Measurements from ENCODE around the gene FABP6.

FABP6 gene

DNA sequence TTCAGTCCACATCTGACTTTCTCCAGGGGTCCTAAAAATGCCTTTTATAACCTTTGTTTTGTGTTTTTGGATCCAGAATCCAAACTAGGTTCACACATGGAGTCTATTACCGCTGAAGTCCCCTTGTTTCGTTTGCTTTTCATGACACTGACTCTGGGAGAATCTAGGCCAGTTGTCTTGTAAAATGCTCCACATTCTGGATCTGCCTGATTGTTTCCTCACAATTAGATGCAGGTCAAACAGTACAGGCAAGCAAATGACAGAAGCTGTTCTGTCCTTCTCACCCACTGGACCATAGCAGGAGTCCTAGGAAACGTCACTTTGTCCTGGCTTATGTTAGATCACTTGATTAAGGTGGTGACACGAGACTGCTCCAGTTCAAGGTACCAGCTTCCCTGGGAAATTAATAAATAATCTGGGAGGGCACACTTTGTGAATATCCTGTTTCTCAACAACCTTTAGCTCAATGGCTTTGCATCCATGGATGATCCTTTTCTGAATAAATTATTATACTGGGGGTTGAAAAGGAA, 34.1 kb downstream of the FABP6 start:
- DNase-seq: no peak

DNA sequence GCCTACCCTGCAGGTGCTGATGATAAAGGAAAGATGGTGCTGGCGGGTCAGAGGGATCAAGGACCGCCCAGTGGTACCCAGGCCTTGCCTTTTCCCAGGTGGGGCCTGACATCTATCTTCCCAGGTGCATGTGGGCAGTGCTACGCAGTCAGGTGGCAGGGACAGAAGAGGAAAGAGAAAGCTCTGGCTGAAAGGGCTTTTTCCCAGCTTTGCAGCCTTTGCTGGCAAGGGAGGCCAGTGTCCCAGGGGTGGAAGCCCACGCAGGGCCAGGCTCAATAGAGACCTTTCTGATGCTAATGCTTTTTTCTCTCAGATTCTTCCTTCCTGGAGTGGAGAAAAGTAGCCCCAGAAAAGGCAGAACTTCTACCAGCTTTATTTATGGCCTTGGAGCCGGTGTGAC, 36.7 kb downstream of the FABP6 start:
- no peak for DNase-seq

DNA sequence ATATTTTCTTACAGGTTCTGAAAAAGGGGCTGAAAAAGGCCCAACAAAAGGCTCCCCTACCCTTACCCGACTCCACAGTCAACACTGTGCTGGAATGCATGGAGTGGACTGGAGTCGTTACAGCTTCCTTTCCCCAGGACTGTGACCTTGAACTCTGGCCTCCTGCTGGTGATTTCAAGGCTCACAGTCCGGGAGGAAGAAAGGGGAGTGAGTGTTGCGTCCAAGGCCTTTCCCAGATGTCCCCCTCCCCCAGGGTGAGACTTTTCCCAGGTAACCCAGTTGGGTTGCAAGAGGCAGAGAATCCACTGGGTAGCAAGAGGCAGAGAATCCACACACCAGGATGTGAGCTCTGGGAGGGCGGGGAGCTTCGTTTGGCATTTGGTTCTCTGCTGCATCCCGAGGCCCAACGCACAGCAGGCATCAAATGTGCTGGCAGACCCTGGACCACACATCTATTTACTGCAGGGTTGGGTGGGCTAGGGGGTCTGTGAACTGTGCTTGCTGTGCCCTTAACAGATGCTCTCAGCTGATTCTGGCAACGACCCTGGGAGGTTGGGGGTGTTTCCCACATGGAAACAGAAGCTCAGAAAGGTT, 37.5 kb downstream of the FABP6 start:
- DNase-seq: no peak

DNA sequence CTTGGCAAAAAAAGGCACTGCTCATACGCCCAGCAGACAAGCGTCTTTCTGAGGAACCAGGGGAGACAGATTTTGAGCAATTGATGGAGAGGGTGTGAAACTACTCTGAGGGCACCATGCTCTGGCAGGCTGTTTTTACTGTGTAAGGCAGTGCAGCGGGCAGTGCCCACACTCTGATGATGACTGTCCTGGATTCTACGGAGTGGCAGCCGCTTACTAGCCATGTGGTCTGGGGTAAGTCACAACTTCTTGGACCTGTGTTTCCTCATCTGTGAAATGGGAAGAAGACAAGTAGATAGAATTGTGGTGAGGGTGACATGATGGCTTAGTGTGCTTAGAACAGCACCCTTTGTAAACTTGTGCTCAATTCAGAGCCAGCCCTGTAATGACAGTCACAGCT, 38.8 kb downstream of the FABP6 start:
- no peak for DNase-seq

DNA sequence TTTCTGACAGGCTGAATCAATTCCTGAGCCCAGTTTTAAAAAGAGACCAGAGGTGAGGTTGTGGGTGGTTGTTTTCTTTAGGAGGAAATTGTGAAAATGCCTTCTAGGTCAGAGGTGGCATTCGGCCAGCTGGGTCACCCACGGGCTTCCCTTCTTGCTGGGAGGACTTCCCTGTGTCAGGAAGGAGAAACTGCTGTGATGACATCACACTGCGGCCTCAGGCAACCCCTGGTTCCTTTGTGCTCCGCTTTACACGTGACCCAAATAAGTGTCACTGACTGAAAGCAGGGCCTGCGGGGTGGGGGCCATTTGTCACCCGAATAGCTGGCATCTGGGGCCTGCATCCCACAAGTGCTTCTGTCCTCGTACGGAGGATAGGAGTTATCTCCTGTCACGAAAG, 39.7 kb downstream of the FABP6 start:
- no peak for DNase-seq

DNA sequence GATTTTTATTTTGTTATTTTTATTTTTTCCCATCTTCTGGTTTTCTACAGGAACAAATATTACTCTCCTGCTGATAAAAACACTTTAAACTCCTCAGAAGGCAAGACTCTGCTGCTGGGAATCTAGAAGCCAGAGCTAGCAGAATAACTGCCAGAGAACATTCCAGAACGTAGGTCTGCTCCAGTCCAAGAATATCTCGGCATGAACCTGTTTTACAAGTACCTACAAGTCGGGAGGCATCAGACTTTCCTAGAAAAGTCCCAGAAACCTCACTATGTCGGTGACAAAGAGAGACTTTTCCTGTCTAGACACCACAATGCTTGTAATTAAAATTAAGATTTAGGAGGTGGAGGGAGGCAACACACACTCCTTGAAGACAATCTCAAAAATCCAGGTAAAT, 41.4 kb downstream of the FABP6 start:
- no peak for DNase-seq

DNA sequence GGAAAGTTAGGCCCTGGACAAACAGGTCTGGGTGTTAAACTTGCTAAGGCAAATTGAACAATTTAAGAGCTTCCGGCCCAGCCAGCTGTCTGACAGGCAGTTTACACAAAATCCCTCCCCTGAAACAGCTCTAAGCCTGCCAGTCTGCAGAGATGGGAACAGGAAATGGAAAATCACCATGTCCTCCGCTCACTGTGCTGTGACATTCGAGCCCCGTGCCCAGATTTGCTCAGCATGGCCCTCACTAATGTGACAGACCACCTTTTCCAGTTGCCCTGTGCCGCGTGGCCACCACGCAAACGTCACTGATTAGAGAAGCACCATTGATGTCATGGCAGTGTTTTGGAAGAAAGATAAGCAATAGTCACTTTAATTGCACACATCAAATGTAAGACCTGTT, 42.1 kb downstream of the FABP6 start:
- DNase-seq: no peak

DNA sequence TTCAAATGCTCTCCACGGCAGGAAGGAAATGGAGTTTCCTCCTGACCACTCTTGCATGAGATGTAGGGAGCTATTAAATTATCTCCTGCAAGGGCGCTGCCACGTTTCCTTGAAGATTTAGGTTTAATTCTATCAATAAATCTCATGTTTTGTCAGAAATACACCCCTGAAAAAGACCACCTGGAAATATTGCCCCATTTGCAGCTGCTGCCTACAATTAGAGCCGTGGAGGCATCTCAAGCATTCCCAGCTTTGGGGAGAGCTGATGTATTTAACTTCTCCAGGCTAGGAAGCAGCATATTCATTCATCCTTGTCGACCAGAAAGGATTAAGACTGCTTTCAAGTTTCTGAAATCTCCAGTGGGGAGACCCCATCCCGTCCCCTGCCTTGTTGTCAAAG, 42.5 kb downstream of the FABP6 start:
- no peak for DNase-seq

DNA sequence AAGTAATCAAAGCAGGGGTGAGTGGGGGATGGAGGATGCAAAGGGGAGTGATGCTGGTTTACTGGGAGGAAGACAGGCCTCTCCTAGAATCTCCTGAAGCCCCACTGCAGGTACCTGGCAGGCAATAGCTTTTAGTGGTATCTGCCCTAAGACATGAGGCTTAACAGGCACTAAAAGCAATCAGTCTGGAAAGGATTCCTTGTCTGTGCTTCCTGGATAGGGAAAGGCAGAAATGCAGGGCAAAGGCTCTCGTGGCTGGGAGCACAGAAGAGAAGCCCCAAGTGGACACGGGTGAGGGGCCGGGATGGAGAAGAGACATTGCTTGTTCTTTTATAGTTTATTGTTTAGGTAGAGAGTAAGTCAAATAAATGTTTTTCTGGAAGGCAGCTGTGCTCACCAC, 43.0 kb downstream of the FABP6 start:
- DNase-seq: no peak

DNA sequence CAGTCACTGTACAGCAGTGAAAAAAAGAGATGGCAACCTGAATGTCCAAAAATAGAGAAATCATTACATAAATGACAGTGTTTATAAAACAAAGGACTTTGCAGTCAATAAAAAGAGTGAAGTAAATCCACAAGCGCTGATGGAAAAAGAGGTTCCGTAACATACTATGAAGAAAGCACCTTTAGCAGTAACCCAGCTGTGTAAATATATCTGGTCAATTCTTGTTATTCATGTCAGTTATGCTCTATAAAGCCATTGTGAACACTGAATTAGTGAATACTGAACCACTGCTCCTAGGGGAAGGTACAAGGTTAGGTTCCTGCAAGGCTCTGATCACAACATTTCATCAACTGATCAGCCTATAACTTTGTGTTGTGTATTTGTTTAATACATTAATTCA, 43.6 kb downstream of the FABP6 start:
- DNase-seq: no peak

DNA sequence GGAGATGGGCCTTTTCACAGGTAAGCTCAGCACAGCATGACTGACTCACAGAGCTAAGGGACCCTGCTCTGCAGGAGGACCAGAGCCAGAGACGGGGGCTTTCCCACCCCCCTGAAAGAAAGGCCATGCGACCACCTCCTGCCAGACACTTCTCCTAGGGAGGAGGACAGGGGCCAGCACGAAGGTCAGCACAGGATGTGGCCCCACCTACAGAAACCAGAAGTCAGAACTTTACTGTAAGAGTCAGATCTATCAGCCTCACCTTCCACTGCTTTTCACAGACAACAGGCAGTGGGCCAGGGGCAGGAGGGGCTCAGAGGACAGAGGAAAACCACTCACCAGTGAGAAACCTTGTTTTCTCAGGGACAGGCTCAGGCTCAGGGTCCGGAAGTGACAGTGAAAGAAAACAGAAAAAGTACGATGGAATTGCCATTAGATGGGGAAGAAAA, 45.2 kb downstream of the FABP6 start:
- DNase-seq: no peak

DNA sequence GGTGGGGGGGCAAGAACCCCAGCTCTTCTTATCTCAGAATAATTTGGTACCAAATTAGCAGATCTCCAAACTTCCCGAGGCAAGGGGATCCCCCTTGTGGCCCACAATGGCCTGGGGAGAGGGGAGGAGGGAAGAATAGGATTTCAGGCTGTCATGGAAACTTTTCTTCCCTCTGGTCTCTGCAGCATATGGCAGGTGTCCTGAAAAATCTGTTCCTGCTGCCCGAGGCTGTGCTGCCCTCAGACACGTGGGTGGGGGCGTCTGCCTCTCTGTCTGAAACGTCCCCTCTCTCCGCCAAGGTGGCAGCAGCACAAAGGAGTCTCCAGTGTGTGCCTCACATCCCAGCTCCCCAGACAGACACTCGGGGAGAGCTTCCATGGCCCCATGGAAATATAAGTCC, 49.0 kb downstream of the FABP6 start:
- no peak for DNase-seq

DNA sequence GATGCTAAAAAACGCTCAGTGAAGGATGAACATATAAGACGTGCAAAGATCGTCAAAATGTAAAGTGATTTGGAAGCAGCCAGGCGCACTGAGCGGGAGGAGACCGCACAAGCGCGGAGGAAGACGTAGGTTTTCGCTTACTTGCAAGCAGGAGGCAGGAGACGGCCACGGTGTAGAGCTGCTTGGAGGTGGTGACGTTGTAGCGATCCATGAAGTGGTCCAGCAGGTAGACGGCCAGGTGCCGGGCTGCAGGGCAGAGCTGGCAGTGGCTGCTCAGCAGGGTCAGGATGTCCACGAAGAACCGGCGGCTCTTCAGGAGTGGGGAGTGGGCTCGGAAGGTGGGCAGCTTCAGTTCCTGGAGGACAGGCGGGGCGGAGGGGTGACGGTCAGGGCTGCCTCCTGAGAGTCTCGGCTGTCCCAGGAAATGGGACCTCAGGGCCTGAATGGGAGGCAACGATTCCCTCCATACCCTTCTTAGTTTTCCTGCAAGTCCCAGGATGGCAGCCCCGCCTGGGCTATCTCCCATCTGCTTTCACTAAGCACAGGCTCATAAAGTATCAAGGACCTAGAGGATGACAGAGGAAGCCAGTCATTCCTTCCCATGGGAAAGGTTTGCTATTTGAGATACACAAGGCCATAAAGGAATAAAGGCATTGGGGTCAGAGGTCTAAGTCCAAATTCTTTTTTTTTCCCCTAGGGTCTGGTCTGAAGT, 51.2 kb downstream of the FABP6 start:
- no peak for DNase-seq

DNA sequence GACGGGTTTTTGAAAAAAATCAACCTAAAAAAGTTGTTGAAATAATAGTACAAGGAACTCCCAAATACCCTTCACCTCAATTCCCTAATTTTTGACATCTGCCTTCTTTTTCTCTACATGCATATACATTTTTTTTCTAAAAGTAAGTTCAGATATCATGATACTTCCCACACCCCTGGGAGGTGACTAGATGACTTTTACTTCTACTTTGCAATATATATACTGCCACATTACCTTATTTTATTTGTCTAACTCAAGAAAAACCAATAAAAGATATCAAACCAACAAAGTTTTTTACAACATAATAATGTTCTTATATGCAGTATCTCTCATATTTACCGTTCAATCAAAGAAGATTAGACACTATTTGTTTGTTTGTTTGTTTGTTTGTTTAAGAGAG, 52.0 kb downstream of the FABP6 start:
- DNase-seq: no peak

DNA sequence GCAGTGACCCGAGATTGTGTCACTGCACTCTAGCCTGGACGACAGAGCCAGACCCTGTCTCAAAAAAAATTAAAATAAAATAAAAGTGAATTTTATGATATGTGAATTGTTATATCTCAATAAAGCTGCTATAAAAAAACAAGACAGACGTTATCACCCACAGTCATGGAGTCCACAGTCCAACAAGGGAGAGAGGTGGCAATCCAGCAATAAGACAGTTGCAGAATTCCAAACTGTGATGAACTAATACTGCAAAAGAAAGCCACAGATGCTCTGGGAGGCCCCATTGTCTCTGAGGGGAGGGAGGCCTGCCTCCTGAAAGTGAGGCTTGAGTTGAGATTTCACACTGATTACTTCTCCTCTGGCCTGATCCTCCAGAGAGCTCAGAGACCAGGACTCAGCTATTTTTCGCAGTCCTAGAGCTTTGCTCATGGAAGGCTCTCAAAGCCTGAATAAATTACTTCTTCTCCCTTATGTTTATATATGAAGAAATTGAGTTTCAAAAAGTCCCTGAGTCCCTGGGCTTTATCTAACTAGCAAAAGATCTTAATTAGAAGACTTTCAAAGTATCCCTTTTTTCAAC, 55.1 kb downstream of the FABP6 start:
- DNase-seq: no peak

DNA sequence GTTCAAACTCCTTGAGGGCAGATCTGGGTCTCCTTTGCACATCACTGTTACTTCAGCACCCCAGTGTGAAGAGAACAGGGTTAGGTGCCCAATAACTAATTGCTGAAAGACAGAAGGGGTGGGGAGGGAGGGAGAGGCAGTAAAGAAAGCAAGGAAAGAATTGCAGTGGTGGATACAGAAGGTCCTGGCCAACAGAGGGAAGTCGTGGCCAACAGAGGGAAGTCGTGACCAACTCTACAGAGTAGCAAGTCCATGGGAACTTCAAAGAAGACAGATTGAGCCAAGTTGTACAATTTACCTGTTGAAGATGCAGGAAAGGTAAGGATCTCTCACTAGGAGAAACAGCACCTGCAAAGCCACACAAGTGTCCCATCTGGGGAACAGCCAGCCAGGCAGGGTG, 56.0 kb downstream of the FABP6 start:
- no peak for DNase-seq

DNA sequence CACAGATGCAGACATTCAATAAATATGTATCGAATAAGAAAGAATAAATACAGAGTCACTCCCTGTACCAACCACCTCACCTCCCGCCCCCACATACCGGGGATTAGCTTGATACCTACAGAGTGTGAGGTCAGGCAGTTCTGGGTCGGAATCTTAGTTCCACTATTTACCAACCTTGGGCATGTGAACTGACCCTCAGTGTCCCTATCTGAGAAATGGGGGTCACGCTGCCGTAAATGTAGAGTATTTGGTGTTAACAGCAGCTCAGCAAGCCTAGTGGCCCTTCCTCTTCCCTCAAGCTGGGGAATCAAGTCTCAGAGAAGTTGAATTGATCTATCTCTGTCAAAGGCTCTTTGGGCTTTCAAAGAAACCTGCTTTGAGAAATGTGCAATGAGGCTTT, 57.6 kb downstream of the FABP6 start:
- DNase-seq: no peak

DNA sequence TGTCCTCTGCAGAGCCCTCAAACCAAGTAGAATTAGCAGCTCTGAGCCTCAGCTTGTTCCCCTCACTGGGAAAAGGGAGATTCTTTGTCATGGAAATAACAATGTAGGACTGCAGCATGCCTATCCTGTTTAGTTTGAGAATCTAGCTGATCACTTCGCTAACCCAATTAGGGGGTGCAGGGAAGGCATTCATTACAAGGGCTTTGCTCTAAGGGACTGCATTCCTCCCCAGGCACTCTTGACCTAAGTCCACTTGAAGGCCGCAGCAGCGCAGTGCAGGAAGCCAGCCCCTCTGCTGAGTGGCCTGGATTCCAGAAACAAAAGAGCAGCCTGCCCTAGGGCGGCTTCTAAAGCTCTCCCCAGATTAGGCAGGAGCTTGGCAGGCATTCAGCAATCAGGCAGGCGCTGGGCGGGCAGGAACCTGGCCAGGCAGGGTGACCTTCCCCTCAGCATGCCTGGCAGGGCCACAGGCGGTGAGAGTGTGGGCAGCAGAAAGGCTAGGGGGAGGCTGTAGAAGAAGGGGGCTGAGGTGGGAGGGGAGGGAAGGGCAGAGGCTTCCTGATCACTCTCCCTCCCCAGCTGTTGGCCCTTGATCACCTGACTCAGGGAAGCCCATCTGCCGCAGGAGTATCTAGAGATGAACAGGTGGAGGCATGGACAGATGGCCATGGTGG, 58.2 kb downstream of the FABP6 start:
- no peak for DNase-seq
